Activated CD8-positive, alpha-beta memory T cell treated with anti-CD3 and anti-CD28 coated beads, Interleukin-2, amount 10 ng/mL, durations not matched to agents 7 days and 5 days (primary cell): ENCODE measurements around the gene EPS15. TPM values are rescaled to one million over a fixed set of nuclear protein-coding genes. Genes with fewer than 3 reads are reported as not detected.
"Not testable (repeated sequence)": the region's sequence is repeated elsewhere in the genome, so short reads cannot be mapped to it uniquely, and the experiment has no call there.

Experiments used
- ATAC-seq: fragments of 150-1000 bp; cut with Tn5 transposase; one replicate; pipeline ENCODE4 v1.10.0; 2021; ENCODE audit warnings: moderate library complexity
- CTCF ChIA-PET: fragments of 350-600 bp; sonication (Branson Sonifier 250); formaldehyde crosslinking; loops from one replicate; lab custom pipeline; 2021; ENCODE audit warnings: antibody characterized with exemption; lab: Charles Lee
- DNase-seq: peaks from one replicate; pipeline ENCODE4 v3.0.0-alpha.2; 2020
- H3K27ac Mint-ChIP-seq: one replicate; pipeline ENCODE4 v1.8.0; 2021; ENCODE audit warnings: mild to moderate bottlenecking, mixed read lengths
- H3K27me3 Mint-ChIP-seq: one replicate; pipeline ENCODE4 v1.8.0; 2021; ENCODE audit warnings: mixed read lengths
- H3K36me3 Mint-ChIP-seq: one replicate; pipeline ENCODE4 v1.8.0; 2021; ENCODE audit warnings: mild to moderate bottlenecking, mixed read lengths
- H3K4me1 Mint-ChIP-seq: one replicate; pipeline ENCODE4 v1.8.0; 2021; ENCODE audit warnings: mixed read lengths
- H3K4me3 Mint-ChIP-seq: one replicate; pipeline ENCODE4 v1.8.0; 2021; ENCODE audit warnings: mild to moderate bottlenecking, moderate library complexity, mixed read lengths
- H3K9me3 Mint-ChIP-seq: one replicate; pipeline ENCODE4 v1.8.0; 2022; ENCODE audit warnings: low read depth, mixed read lengths
- total RNA-seq, 2 experiments: library from RNA; stranded (reverse); gene quantifications; one replicate each; pipeline ENCODE4 v1.2.3, GENCODE V29; 2021

The EPS15 gene
- total RNA-seq, 2 experiments from 2014 or later = 71.6 to 80.0 TPM

DNA sequence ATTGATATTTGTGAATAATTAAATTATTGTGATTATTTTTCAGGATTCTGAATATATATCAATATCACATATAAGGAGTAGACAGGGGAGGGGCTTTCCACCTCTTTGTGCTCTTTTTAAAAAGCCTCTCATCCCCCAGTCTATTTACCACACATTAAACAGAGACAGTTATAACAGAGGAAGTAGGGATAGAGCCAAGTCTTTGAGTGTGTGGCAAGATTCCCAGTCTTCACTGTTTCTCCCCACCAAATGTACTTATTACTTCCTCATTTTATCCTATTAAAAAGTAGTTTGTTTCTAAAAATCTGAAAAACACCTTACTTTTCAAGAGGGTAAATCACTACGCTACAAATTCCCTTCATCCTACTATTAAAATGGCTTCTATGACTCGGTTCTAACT lies 46.7 kb downstream of the EPS15 start:
- peaks cover 1% of the 10 kb centered on the region for H3K9me3 Mint-ChIP-seq
- DNase-seq = no peak
- H3K4me1 Mint-ChIP-seq = peaks cover 3% of the 10 kb centered on the region
- no peaks in the 10 kb centered on the region for H3K27me3 Mint-ChIP-seq
- CTCF ChIA-PET = no interaction called here
- H3K4me3 Mint-ChIP-seq = no peak overlapping the region
- ATAC-seq = no peak
- peaks cover 46% of the 10 kb centered on the region for H3K36me3 Mint-ChIP-seq
- H3K27ac Mint-ChIP-seq = no peak overlapping the region

DNA sequence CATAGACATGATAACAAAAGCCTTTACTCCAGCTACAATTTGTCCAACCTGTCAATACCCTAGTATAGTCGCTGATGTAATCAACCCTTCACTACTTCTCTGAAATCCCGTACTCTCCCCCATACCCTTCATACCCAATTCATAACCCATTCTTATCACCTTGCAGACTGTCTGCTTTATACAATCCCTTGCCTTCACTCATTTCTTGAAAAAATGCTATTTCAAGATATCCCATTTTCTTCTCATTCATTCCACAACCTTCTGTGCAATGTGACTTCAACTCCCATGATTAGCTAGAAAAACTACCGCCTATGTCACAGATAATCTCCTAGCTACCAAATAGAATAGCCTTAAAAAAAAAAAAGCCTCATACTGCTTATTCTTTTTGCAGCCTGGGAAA lies 49.5 kb downstream of the EPS15 start:
- peaks cover 47% of the 10 kb centered on the region for H3K36me3 Mint-ChIP-seq
- CTCF ChIA-PET = interaction anchor here (1.0 kb wide), 1 partner anchor 23 kb away, joined by 3 read pairs; no protein-coding TSS in a partner anchor
- no peak overlapping the region for H3K27ac Mint-ChIP-seq

DNA sequence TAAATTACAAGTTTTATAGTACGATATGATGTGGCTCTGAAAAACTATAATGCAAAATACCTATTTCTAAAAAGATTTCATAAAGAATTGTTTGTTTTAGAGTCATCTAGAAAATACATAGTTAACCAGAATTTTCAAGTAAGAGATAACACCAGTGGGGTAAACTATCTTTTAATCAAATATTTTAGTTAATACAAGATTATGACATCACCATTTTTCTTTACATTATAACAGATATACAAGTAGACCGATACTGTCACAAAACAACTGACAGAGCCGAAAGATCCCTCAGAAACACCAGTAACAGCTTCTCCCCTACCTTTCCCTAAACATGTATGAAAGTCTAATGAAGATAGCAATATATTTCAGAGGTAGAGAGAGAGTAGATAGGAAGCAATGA lies 54.2 kb downstream of the EPS15 start:
- Mint-ChIP-seq H3K36me3 (peaks cover 44% of the 10 kb centered on the region), H3K27me3 (no peaks in the 10 kb centered on the region), H3K27ac (no peak overlapping the region), H3K4me1 (no peaks in the 10 kb centered on the region), H3K4me3 (no peak overlapping the region), H3K9me3 (no peaks in the 10 kb centered on the region)
- no peak for ATAC-seq
- CTCF ChIA-PET = no interaction called here
- no peak for DNase-seq

More for the DNA sequence above, 49.5 kb downstream of the EPS15 start:
- ATAC-seq (no peak), DNase-seq (no peak)
- no peaks in the 10 kb centered on the region for H3K9me3 Mint-ChIP-seq
- no peak overlapping the region for H3K4me3 Mint-ChIP-seq
- H3K4me1 Mint-ChIP-seq = peaks cover 3% of the 10 kb centered on the region
- no peaks in the 10 kb centered on the region for H3K27me3 Mint-ChIP-seq

DNA sequence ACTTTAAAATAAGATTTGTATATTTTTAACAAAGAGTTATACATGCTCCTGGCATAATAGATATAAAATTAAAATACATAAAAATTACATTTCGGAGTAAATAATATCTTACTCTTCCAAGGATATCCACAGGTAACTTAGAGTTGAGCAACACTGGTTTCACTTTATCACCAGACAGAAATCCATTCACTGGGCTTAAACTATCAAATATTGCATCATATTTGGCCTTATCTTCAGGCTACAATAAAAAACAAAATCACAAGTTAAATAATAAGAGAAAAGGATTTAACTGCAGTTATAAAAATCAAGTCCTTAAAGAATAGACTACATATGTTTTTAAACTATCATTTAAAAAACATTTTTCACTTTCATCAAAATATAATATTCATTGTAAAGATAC lies 55.5 kb downstream of the EPS15 start:
- Mint-ChIP-seq H3K36me3 (peaks cover 40% of the 10 kb centered on the region), H3K9me3 (no peaks in the 10 kb centered on the region)
- CTCF ChIA-PET = no interaction called here

DNA sequence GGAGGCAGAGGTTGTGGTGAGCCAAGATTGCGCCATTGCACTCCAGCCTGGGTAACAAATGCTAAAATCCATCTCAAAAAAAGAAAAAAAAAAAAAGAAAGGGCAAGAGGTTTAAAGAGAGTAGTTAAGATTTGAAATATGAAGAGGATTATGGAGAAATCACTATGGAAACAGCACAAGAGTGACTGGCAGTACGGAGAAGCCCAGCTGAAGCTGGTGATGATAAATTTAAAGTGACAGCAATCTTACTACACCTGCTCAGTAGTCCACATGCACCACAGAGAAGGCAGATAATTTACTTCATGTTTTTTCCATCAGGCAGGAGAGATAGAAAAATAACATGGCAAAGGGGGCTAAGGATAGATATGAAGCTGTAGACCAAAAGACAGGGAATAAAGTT lies 56.8 kb downstream of the EPS15 start:
- peaks cover 41% of the 10 kb centered on the region for H3K36me3 Mint-ChIP-seq
- H3K4me1 Mint-ChIP-seq, H3K27ac Mint-ChIP-seq, CTCF ChIA-PET, ATAC-seq, H3K27me3 Mint-ChIP-seq, DNase-seq, H3K4me3 Mint-ChIP-seq, H3K9me3 Mint-ChIP-seq: not testable (repeated sequence)

More for the DNA sequence above, 55.5 kb downstream of the EPS15 start:
- H3K27me3 Mint-ChIP-seq = no peaks in the 10 kb centered on the region
- no peak overlapping the region for H3K4me3 Mint-ChIP-seq
- no peak overlapping the region for H3K27ac Mint-ChIP-seq
- no peaks in the 10 kb centered on the region for H3K4me1 Mint-ChIP-seq
- DNase-seq = no peak
- ATAC-seq = no peak

DNA sequence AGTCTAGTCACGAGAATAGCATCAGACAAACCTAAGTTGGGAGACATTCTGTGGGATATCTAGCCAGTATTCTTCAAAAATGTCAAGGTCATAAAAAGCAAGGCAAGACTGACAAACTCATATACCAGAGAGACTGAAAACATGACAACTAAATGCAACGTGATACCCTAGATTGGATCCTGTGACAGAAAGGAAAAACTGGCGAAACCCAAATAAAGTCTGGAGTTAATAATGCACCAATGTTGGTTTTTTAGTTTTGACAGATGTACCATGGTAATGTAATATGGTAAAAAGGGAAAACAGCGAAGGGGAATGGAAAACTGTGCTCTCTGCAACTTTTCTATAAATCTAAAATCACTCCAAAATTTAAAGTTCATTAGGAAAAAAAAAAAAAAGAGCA lies 64.5 kb downstream of the EPS15 start:
- H3K36me3 Mint-ChIP-seq = peaks cover 26% of the 10 kb centered on the region
- no peaks in the 10 kb centered on the region for H3K9me3 Mint-ChIP-seq
- no peaks in the 10 kb centered on the region for H3K4me1 Mint-ChIP-seq
- DNase-seq = no peak
- no peak overlapping the region for H3K4me3 Mint-ChIP-seq
- H3K27me3 Mint-ChIP-seq = no peaks in the 10 kb centered on the region
- CTCF ChIA-PET = interaction anchor here (0.7 kb wide), 1 partner anchor 1339 kb away, joined by 3 read pairs; no protein-coding TSS in a partner anchor
- ATAC-seq = no peak
- H3K27ac Mint-ChIP-seq = no peak overlapping the region

DNA sequence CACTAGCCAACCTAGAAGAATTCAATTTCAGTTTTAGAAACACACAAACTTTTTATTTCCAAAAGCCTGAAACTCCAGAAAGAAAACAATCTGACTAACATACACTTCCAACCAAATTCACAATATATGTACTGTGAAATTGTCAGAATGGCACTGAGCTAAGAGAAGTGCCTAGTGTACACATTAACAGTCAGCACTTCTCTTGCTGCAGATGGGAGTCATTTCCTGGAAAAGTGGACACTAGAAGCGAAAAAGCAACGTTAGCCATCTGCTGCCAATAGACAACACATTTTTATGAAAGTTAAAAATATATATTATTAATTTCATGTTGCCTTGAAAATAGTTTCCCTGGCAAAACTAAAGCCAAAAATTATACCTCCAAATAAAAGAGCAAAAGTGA lies 66.1 kb downstream of the EPS15 start:
- CTCF ChIA-PET = no interaction called here
- Mint-ChIP-seq H3K4me1 (no peaks in the 10 kb centered on the region), H3K27ac (no peak overlapping the region), H3K36me3 (peaks cover 30% of the 10 kb centered on the region), H3K9me3 (no peaks in the 10 kb centered on the region), H3K27me3 (no peaks in the 10 kb centered on the region), H3K4me3 (no peak overlapping the region)
- ATAC-seq (no peak), DNase-seq (no peak)

DNA sequence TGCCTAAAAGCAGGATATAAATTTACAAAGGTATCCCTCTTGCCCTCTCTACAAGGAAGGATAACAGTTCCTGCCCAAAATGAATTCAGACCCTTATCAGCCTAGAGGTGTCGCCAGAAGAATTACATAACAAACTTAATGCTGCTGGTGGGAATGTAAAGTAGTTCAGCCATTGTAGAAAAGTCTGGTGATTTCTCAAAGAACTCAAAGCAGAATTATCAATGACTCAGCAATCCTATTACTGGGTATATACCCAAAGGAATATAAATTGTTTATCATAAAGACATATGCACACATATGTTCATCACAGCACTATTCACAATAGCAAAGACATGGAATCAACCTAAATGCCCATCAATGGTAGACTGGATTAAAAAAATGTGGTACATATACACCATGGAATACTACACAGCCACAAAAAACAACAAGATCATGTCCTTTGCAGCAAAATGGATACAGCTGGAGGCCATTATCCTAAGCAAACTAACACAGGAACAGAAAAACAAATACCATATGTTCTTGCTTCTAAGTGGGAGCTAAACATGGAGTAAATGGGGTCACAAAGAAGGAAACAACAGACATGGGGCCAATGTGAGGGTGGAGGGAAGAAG lies 70.1 kb downstream of the EPS15 start:
- H3K4me1 Mint-ChIP-seq = peaks cover 26% of the 10 kb centered on the region
- H3K4me3 Mint-ChIP-seq, H3K27me3 Mint-ChIP-seq, H3K27ac Mint-ChIP-seq, ATAC-seq, H3K9me3 Mint-ChIP-seq, DNase-seq: not testable (repeated sequence)
- H3K36me3 Mint-ChIP-seq = peaks cover 40% of the 10 kb centered on the region
- CTCF ChIA-PET = interaction anchor here (0.8 kb wide), 1 partner anchor 12 kb away, joined by 3 read pairs; no protein-coding TSS in a partner anchor

DNA sequence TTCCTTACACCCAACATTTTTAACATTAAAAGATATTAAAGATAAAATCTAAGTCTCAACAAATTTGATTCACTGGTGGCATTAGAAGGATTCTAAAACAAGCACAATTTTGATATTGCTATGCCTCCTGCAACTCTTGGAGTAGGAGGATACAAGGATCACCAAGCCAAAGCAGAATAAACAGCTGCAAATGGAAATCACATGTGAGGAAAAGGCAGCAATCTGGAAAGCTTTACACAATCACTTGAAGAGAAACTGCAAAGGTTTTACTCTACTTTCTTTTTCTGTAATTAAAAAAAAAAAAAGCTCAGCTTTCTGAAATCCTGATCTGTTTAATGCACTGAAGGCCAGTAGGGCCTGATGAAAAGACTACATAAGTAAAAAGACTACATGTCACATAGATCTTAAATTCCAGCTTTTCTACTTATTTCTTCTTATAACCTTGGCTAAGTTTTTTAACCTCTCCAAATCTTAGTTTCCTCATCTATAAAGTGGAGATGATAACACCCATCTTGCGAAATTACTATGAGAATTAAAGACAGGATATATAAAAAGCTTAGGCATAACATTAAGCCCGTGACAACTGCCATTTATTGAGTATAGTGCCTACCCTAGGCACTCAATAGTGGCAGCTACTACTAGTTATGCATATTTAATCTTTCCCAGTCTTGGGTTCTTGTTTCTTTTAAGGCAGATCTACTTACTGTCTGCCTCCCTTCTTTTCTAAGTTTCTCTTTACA lies 73.5 kb downstream of the EPS15 start:
- DNase-seq (no peak), ATAC-seq (no peak)
- no peaks in the 10 kb centered on the region for H3K9me3 Mint-ChIP-seq
- CTCF ChIA-PET = interaction anchor here (1.1 kb wide), 1 partner anchor 24 kb away, joined by 3 read pairs; no protein-coding TSS in a partner anchor
- H3K27ac Mint-ChIP-seq = no peak overlapping the region
- H3K36me3 Mint-ChIP-seq = peaks cover 50% of the 10 kb centered on the region
- H3K4me3 Mint-ChIP-seq = no peak overlapping the region
- no peaks in the 10 kb centered on the region for H3K27me3 Mint-ChIP-seq
- peaks cover 45% of the 10 kb centered on the region for H3K4me1 Mint-ChIP-seq

DNA sequence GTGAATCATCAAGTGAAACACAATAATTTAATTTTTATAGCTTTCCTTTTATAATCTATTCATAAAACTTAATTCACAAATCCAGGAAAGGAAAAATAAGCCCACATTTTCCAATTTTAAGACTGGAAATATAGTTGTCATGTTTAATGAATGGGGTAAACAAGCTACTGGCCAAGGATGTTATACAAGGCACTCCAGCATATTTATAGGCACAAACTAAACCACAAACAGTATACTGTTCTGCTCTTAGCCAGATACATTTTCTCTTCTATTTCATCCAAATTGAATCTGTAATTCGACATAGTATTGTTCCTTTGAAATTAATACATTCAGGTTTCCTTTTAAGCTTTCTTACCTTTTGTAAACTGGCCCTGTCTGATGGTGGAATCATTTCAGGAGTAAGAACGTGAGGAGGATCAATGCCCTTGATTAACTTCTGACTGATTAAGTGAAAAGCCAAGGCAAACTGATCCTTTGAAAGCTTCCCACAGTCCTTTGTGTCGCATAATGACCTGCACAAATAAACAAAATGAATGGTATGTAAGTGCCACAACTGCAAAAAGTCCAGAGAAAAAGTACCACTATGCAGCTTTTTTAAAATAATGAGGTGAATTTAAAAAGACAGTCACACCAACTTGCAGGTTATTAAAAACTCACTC lies 74.4 kb downstream of the EPS15 start:
- H3K9me3 Mint-ChIP-seq = no peaks in the 10 kb centered on the region
- ATAC-seq = no peak

DNA sequence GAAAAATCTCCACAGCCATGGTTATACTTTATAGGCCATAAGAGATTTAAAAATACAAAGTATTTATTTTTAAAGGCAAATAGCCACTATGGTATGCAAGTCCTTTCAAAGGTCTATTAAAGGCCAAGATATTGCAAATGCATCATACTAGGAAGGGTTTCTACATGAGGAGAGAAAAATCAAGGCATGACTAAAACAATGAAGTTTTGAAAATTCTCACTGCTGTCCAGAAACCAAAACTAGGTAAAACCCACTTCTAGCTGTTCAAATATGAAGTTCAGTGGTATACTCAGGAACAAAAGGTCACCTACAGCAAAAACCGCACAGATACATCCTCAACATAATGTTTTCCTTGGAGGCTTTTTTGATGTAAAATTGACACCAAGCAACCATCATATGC lies 75.0 kb downstream of the EPS15 start:
- Mint-ChIP-seq H3K36me3 (peaks cover 49% of the 10 kb centered on the region), H3K4me1 (peaks cover 52% of the 10 kb centered on the region), H3K4me3 (no peak overlapping the region), H3K27ac (peak overlapping the region; percentile 25), H3K9me3 (no peaks in the 10 kb centered on the region), H3K27me3 (no peaks in the 10 kb centered on the region)
- no peak for DNase-seq
- ATAC-seq = peak; percentile 33
- CTCF ChIA-PET = interaction anchor here (1.3 kb wide), 1 partner anchor 90 kb away, joined by 3 read pairs; no protein-coding TSS in a partner anchor

More for the DNA sequence above, 74.4 kb downstream of the EPS15 start:
- no peak for DNase-seq
- Mint-ChIP-seq H3K4me1 (peaks cover 47% of the 10 kb centered on the region), H3K27ac (no peak overlapping the region), H3K36me3 (peaks cover 52% of the 10 kb centered on the region), H3K27me3 (no peaks in the 10 kb centered on the region), H3K4me3 (no peak overlapping the region)
- CTCF ChIA-PET = interaction anchor here (1.3 kb wide), 1 partner anchor 89 kb away, joined by 3 read pairs; no protein-coding TSS in a partner anchor

DNA sequence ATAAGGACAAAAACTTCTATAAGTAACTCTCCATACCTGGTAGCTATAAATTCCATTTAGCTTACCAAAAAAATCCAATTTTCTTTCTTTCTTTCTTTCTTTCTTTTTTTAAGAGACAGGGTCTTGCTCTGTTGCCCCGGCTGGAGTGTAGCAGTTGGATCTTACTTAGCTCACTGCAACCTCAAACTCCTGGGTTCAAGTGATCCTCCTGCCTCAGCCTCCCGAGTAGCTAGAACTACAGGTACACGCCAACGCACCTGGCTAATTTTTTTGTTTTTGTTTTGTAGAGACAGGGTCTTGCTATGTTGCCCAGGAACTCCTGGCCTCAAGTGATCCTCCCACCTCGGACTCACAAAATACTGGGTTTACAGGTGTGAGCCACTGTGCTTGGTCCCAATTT lies 75.5 kb downstream of the EPS15 start:
- DNase-seq = no peak
- H3K9me3 Mint-ChIP-seq = no peaks in the 10 kb centered on the region
- H3K4me1 Mint-ChIP-seq = peaks cover 57% of the 10 kb centered on the region
- H3K27me3 Mint-ChIP-seq = no peaks in the 10 kb centered on the region
- H3K27ac Mint-ChIP-seq = no peak overlapping the region
- ATAC-seq = no peak
- CTCF ChIA-PET = interaction anchor here (1.3 kb wide), 1 partner anchor 90 kb away, joined by 3 read pairs; no protein-coding TSS in a partner anchor
- no peak overlapping the region for H3K4me3 Mint-ChIP-seq
- peaks cover 49% of the 10 kb centered on the region for H3K36me3 Mint-ChIP-seq

DNA sequence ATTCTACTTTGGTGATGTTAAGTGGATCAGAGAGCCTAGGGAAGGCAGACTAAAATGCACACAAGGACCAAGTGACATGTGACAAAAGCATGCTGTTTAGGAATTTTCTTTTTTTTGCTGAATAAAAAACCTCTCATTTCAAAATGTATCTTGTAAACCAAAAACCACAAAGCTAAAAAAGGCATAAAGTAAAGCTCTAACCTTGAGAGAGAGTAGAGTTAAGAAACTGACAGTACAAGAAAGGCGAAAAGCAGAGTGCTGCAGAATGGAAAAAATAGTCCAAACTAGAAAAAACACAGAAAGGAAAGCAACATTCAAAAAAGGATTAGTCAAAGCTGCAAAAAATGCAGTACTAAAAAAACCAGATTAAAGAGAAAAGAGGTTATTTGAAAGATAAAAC lies 76.5 kb downstream of the EPS15 start:
- H3K36me3 Mint-ChIP-seq = peaks cover 47% of the 10 kb centered on the region
- CTCF ChIA-PET = interaction anchor here (2.3 kb wide), 1 partner anchor 20 kb away, joined by 4 read pairs; no protein-coding TSS in a partner anchor
- no peaks in the 10 kb centered on the region for H3K9me3 Mint-ChIP-seq
- peak; percentile 21 for ATAC-seq
- H3K27ac Mint-ChIP-seq = peak overlapping the region; percentile 75
- peaks cover 55% of the 10 kb centered on the region for H3K4me1 Mint-ChIP-seq
- no peaks in the 10 kb centered on the region for H3K27me3 Mint-ChIP-seq
- no peak for DNase-seq
- no peak overlapping the region for H3K4me3 Mint-ChIP-seq
